Pancreas (tissue), 10 donors: Measurements from ENCODE around the gene INO80E. TPM values are rescaled to one million over a fixed set of nuclear protein-coding genes. Genes with fewer than 3 reads are reported as not detected.

Source experiments
- ATAC-seq, 4 donors: fragments of 200-7000 bp; cut with Tn5 transposase; one replicate each; pipeline versions ENCODE4 v1.8.0 to v1.9.1; 2020; ENCODE audit warnings: mild to moderate bottlenecking in 4 of 4, moderate library complexity in 4 of 4
- DNase-seq, 6 donors: peaks; one replicate each; pipeline ENCODE4 v3.0.0-alpha.2; 2020
- FAIRE-seq: peaks from 2 replicates; lab custom pipeline; 2012; peaks lifted over from hg19 to GRCh38; lab: Jason Lieb, UNC
- H3K27ac ChIP-seq, 4 donors: fragments of 200-600 bp; sonication (generic); 1 replicate in 3 of 4; 2 replicates in 1 of 4; pipeline versions ENCODE4 v1.5.0 to v1.8.0; 2020
- H3K27me3 ChIP-seq, 4 donors: fragments of 200-600 bp; one replicate each; pipeline ENCODE4 v1.8.0; 2021
- H3K36me3 ChIP-seq, 3 donors: fragments of 200-600 bp; sonication (generic) in 1 of 3; one replicate each; pipeline versions ENCODE4 v1.5.0 to v1.8.0; 2020 to 2021
- H3K4me1 ChIP-seq, 3 donors: fragments of 200-600 bp; one replicate each; pipeline ENCODE4 v1.8.0; 2021
- H3K4me3 ChIP-seq, 4 donors: fragments of 200-600 bp; sonication (generic) in 2 of 4; one replicate each; pipeline versions ENCODE4 v1.5.0 to v1.8.0; 2020 to 2021
- H3K9me3 ChIP-seq, 4 donors: fragments of 200-600 bp; one replicate each; pipeline ENCODE4 v1.8.0; 2021
- CTCF ChIP-seq, 4 donors: fragments of 200-600 bp; sonication (generic) in 3 of 4; IDR thresholded peaks; one replicate each; pipeline versions ENCODE4 v1.5.0 to v1.8.0; 2021; ENCODE audit warnings: antibody characterized with exemption in 4 of 4
- WGBS, 2 donors: extraction: QIAGEN DNeasy Blood & Tissue Kit; methylation state at CpG; one replicate each; pipeline ENCODE4 v1.1.7; 2013; 5-methylcytosine and 5-hydroxymethylcytosine counted together
- intact Hi-C, 3 donors: fragments of 100-400 bp; cut with DNase I; formaldehyde crosslinking; loops; one replicate each; pipeline versions ENCODE4 v1.11.1 to v1.14.2; 2022
- polyA plus RNA-seq, 2 donors: library from polyadenylated mRNA; stranded (reverse); fragments of 200-250 nt; gene quantifications; one replicate each; pipeline ENCODE4 v1.2.3, GENCODE V29; 2013
- total RNA-seq, 6 donors: library from RNA; stranded (reverse); fragmentation: NEBNext Ultra II Directional in 4 of 6; extraction: Animal tissue kit (Norgen Biotek cat#: 25700) in 4 of 6; gene quantifications; one replicate each; pipeline versions ENCODE4 v1.2.1 to v1.2.4, GENCODE V29; 2021 to 2023
- donor health status: healthy with polysubstance abuse.
- donor health status: DM: no; HTN: no; CAD: no; lungs with moderate emphysema.
- donor health status: DM: no; HTN: no; CAD: no.
- donor health status: control.
- donor health status: control.
- donor health status: Bipolar disorder and iron deficiency.
- donor health status: DM: yes; HTN: yes; CAD: no.
- donor health status: DM: no; HTN: no; CAD: no.
- donor health status: DM: no; HTN: no; CAD: no.
- donor health status: DM: yes; HTN: yes; CAD: no.

INO80E gene
- total and polyA plus RNA-seq, 8 donors, result 24.0 to 113 (median 32.5) TPM

GRCh38 chr16:30006659-30007377 is 10.8 kb downstream of the INO80E start:
- Histone ChIP-seq H3K4me1 (no peaks in the 10 kb centered on the region), H3K27me3 (peaks cover 0 to 6% (median 2%) of the 10 kb centered on the region in 4 donors), H3K9me3 (no peaks in the 10 kb centered on the region), H3K4me3 (no peak overlapping the region), H3K36me3 (no peaks in the 10 kb centered on the region), H3K27ac (no peak overlapping the region)
- TF ChIP-seq CTCF (IDR thresholded peaks at IDR 0.05), result no peak
- intact Hi-C loops, result loop anchor here in 2 of 3 donors (10.0 kb wide), 2 partner anchors 142 to 312 kb away; partner anchors contain the start of gene CDIPT (in 1 of the 2)
- peak in 1 of 6 donors; percentile 72 for DNase-seq
- no peak for ATAC-seq
- 71 to 76% methylated on average over 34 of the region's 34 CpGs for WGBS, 2 donors
- FAIRE-seq, result no peak

- Histone ChIP-seq H3K4me3 (no peak overlapping the region), H3K4me1 (no peaks in the 10 kb centered on the region), H3K27ac (no peak overlapping the region), H3K36me3 (no peaks in the 10 kb centered on the region), H3K27me3 (peaks cover 0 to 10% (median 2%) of the 10 kb centered on the region in 4 donors), H3K9me3 (no peaks in the 10 kb centered on the region)
- TF ChIP-seq CTCF (IDR thresholded peaks at IDR 0.05), result no peak
- no peak for FAIRE-seq
- no peak for ATAC-seq
- peak in 1 of 6 donors; percentile 61 for DNase-seq
- intact Hi-C loops, result loop anchor here in 2 of 3 donors (10.0 kb wide), 2 partner anchors 143 to 313 kb away; partner anchors contain the start of gene CDIPT (in 1 of the 2)
- 51 to 56% methylated on average over 11 of the region's 11 CpGs for WGBS, 2 donors
Observed at GRCh38 chr16:30007378-30007895, 11.4 kb downstream of the INO80E start.

GRCh38 chr16:30009085-30009862 is 13.2 kb downstream of the INO80E start:
- FAIRE-seq, result no peak
- H3K9me3 ChIP-seq, result no peaks in the 10 kb centered on the region
- peak in 2 of 6 donors; percentile 50 to 54 for DNase-seq
- peaks cover 0 to 10% (median 2%) of the 10 kb centered on the region in 4 donors for H3K27me3 ChIP-seq
- no peak for TF ChIP-seq CTCF (IDR thresholded peaks at IDR 0.05)
- intact Hi-C loops, result loop anchor here in 2 of 3 donors (10.0 kb wide), 2 partner anchors 144 to 314 kb away; partner anchors contain the start of gene CDIPT (in 1 of the 2)
- H3K36me3 ChIP-seq, result no peaks in the 10 kb centered on the region
- no peak overlapping the region for H3K4me3 ChIP-seq
- no peak overlapping the region for H3K27ac ChIP-seq
- no peaks in the 10 kb centered on the region for H3K4me1 ChIP-seq
- 32 to 35% methylated on average over 23 to 26 of the region's 26 CpGs for WGBS, 2 donors
- no peak for ATAC-seq

GRCh38 chr16:30009990-30010843 is 14.2 kb downstream of the INO80E start:
- DNase-seq (peak in 3 of 6 donors; percentile 40 to 76 (median 58)), ATAC-seq (no peak), FAIRE-seq (no peak)
- no peaks in the 10 kb centered on the region for H3K36me3 ChIP-seq
- WGBS, 2 donors, result 13 to 16% methylated on average over 29 to 34 of the region's 34 CpGs
- no peaks in the 10 kb centered on the region for H3K9me3 ChIP-seq
- intact Hi-C loops, result loop anchor here in 2 of 3 donors (10.0 kb wide), 2 partner anchors 145 to 315 kb away; partner anchors contain the start of gene CDIPT (in 1 of the 2)
- TF ChIP-seq CTCF (IDR thresholded peaks at IDR 0.05), result no peak
- no peak overlapping the region for H3K27ac ChIP-seq
- no peaks in the 10 kb centered on the region for H3K4me1 ChIP-seq
- H3K4me3 ChIP-seq, result peak overlapping the region in 2 of 4 donors; percentile 28 to 50
- peaks cover 0 to 10% (median 2%) of the 10 kb centered on the region in 4 donors for H3K27me3 ChIP-seq
